ENCODE data around the gene FOS. TPM values are rescaled to one million over a fixed set of nuclear protein-coding genes. Genes with fewer than 3 reads are reported as not detected.
A peak's percentile ranks its signal among the peaks of the same experiment; 100 is the strongest.
"Not testable (repeated sequence)": the region's sequence is repeated elsewhere in the genome, so short reads cannot be mapped to it uniquely, and the experiment has no call there.

The FOS gene
- total RNA-seq, 1 experiment from 2014 or later, result 22.0 TPM

DNA sequence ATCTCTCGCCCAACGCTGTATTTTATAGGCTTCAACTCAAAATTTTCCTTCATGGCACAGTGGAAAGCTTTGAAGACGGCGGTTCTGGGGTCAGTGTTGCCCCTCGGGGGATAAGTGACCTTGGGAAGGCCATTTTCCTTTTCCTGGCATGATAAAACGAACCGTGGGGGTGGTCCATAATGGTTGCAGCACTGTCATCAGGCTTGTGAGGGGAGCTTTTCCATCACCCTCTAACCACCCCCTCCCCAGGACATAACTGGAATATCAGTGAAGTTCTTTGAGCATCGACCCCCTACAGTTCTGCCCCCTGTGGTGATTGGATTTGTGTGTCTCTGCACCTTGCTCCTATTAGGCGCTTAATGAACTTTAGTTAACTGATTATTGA is 16.0 kb downstream of the FOS start:
- DNase-seq (ENCODE audit: low spot score), result no peak

GRCh38 chr14:75295061-75295461 is 16.4 kb downstream of the FOS start:
- DNase-seq (ENCODE audit: low spot score), result no peak

DNA sequence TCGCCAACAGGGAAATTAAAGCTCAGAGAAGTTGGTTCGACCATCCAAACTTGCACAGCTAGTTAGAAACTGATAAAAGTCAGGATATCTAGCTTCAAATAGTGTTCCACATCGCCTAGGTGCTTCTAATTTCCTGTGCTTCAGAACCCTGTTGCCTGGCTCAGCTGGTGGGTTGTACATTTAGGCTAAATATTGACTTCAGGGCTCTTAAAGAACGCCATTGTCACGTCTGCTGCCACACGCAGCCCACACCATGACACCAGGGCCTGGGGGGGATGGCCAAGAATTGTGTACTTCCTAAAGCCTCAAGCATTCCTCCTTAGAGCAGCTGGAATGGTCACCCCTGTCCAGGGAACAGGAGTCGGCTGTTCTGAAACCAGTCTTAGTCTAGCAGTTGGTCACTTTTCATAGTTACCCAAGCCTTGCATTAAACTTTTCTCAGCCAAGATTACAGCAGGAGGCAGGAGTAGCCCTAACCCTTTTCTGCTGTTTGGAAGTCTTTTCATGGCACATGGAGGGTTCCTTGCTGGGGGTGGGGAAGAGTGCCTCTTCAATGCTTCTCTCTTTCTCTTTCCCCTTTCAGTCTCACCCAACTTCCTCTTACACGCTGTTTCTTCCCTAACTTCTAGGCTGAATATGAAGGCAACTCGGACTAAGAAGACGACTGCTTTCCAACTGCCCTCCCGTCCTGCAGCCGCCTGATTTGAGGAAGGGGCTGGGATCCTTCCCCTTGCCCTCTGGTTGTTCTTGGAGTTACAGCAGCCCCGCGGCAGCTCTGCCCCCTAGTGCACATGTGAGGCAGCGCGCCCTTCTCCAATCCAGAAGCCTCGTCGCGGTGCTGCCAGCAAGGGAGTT is 17.1 kb downstream of the FOS start:
- DNase-seq (ENCODE audit: low spot score), result peak; percentile 56

DNA sequence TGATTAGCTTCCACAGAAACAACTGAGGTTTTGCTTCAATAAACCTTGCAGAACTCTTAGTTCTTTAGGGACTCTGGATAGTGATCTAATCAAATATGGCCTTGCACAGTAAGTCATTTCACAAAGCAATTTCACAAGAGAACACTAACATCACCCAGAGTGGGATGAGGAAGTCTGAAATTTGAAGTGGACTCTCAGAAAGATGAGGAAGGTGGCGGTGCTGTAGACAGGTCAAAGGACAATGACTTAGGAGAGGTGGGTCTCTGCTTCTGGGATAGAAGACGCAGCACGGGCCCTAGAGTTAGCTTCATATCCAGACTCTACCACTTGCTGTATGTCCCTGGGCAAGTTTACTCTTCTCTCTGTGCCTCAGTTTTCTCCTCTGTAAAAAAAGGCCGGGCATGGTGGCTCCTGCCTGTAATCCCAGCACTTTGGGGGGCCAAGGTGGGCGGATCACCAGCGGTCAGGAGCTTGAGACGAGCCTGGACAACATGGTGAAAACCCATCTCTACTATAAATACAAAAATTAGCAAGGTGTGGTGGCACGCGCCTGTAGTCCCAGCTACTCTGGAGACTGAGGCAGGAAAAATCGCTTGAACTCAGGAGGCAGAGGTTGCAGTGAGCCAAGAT is 18.9 kb downstream of the FOS start:
- DNase-seq (ENCODE audit: low spot score), result no peak

DNA sequence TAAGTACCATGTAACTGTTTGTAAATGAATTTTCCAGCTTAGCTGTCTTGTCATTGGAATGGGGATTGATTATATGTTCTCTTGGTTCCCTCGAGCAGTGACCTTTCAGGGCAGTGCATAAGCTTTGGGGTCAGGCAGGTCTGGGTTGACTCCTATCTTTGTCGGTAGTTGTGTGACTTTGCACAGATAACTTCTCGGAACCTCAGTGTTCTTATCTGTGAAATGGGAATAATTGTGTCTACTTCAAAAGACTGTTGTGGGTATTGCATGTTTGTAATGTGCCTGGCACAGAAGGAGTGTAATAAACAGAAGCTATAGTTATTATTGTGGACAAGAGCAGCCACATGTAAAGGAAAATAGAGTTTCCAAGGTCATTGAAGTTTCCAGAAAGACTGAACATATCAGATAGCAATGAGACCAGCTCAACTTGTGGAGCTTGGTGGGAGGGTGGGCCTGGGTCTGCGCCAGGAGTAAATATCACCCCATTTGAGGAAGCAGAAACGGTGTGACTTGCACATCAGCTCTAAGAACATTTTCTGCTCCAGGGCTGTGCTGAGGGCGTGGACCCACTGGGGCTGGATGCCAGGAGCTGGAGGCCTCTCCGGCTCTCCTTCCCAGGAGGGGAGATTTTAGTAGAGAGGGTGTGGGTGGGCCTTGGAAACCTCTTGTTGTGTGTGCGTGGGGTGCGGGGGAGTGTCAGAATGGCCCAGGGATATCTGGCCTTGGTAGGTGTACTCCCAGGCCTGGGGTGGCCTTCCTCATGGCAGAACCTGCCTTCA is 19.7 kb downstream of the FOS start:
- DNase-seq (ENCODE audit: low spot score), result no peak

GRCh38 chr14:75299059-75299458 is 20.4 kb downstream of the FOS start:
- no peak for DNase-seq (ENCODE audit: low spot score)

DNA sequence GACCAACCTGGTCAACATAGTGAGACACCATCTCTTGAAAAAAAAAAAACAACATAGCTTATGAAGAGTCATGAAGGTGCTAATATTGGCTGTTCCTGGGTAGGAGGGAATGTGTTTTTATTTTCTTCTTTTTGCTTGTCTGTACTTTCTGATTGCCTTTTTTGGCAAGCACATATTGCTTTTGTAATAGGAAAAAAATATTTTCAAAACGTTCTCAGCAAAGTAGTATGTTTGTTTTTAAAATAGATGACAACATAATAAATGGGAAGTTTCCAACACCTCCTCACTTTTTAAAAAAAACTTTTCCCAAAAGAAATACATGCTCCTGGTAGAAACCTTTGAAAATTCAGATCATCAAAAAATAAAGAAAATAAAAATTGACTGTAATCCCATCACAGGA is 20.9 kb downstream of the FOS start:
- no peak for DNase-seq (ENCODE audit: low spot score)

DNA sequence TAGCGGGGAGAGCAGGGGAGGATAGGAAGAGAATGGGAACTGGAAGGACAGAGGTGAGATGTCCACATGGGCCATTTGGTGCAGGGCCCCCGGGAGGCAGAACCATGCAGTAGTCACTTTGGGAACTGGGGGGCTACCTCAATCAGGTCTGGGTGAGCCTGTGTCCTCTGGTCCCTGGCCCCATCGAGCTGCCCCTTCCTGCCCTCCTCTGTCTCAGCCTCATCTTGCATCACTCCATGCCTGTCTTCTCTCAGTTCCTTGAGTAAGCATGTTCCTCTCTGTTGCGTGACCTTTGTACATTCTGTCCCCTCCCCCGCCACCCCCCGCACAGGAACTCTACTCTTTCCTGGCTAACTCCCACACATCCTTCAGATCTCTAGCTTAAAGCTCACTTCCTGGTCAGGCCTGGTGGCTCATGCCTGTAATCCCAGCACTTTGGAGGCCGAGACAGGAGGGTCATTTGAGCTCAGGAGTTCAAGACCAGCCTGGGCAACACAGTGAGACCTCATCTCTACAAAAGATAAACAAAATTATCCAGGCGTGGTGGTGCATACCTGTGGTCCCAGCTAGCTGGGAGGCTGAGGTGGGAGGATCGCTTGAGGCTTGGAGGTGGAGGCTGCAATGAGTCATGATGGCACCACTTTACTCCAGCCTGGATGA is 23.2 kb downstream of the FOS start:
- DNase-seq (ENCODE audit: low spot score), result no peak

GRCh38 chr14:75303381-75303789 is 24.8 kb downstream of the FOS start:
- DNase-seq (ENCODE audit: low spot score), result peak; percentile 60

GRCh38 chr14:75306410-75306809 is 27.8 kb downstream of the FOS start:
- not testable (repeated sequence) for DNase-seq (ENCODE audit: low spot score)

- peak; percentile 40 for DNase-seq (ENCODE audit: low spot score)
Observed at GRCh38 chr14:75306927-75307699, 28.5 kb downstream of the FOS start.

- DNase-seq (ENCODE audit: low spot score), result peak; percentile 71
Observed at GRCh38 chr14:75307700-75308379, 29.2 kb downstream of the FOS start.

GRCh38 chr14:75308991-75309390 is 30.4 kb downstream of the FOS start:
- not testable (repeated sequence) for DNase-seq (ENCODE audit: low spot score)

GRCh38 chr14:75309561-75309960 is 30.9 kb downstream of the FOS start:
- not testable (repeated sequence) for DNase-seq (ENCODE audit: low spot score)

DNA sequence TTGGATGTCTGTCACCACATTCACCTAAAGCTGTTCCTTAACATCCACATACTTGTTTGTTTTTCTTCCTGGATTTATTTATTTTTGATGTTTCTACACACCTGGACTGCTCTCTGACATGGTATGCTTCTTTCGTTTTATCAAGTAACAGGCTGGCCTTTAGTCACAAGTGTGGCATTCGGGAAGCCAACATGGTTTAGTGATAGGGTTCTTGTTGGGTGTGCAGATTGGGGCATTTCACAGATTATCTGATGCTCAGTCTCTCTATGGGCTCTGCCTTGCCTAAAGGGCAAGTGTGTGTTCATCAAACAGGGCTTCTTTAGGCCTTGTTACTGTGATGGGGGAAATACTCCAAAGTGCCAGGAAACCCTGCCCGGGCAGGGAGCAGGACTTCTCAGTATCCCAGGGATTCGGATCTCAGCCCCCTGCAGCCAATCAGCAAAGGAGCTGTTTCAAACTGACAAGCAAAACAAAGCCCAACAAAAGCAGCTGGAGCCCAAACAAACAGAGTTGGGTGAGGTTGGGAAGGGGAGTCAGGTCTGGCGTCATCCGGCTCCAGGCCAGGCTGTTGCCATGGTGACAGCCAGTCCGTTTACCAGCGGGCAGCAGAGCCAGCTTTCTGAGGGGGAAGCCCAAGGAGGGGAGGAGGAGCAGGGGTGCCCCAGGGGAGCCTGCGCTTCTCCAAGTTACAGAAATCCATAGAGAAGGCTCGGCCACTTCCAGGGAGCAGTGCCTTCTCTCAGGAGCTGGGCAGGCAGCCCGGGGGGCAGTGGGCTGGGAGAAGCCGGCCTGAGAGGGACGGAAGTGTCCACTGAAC is 31.9 kb downstream of the FOS start:
- DNase-seq (ENCODE audit: low spot score), result peak; percentile 84

GRCh38 chr14:75311356-75311755 is 32.7 kb downstream of the FOS start:
- DNase-seq (ENCODE audit: low spot score), result no peak

DNA sequence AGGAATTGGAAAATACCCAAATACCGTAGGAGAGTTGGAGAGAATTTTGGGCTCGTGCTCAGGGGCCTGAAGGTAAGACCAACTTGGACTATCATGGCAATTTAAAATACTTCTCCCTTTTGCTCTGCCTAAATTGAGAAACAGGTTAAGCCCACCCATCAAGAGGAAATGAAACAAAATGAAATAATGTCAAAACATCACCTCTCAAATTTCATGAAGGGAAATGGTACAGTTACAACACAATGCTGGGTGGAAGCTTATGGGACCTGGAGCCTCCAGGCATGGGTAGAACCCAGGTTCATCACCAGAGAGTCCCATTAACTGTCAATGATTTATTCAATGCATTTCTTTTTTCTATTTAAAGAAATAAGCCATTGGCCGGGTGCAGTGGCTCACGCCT is 33.7 kb downstream of the FOS start:
- no peak for DNase-seq (ENCODE audit: low spot score)

GRCh38 chr14:75313294-75313693 is 34.7 kb downstream of the FOS start:
- DNase-seq (ENCODE audit: low spot score), result no peak

DNA sequence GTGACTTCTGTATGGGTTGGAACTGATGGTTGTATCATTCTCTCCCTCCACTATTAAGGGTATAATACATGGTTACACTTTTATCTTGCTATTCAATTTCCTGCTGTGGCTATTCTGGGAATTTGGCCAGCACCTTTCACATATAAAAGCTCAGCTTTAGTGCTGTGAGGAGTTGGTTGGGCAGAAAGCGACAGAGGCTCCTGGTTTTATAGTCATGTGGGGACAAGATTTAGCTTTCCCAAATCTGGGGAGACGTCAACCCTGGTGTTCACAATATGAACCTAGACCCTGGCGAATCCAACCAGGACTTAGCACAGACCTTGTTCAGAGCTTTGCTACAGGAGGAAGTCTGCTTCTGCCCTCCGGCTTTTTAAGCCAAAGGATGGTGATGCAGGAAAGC is 36.5 kb downstream of the FOS start:
- DNase-seq (ENCODE audit: low spot score), result peak; percentile 74

- no peak for DNase-seq (ENCODE audit: low spot score)
Observed at GRCh38 chr14:75317148-75317547, 38.5 kb downstream of the FOS start.

All from H4 (cell line).